ENCODE measurements around the gene AJM1.
"Not testable (repeated sequence)": the region's sequence is repeated elsewhere in the genome, so short reads cannot be mapped to it uniquely, and the experiment has no call there.

AJM1 gene

DNA sequence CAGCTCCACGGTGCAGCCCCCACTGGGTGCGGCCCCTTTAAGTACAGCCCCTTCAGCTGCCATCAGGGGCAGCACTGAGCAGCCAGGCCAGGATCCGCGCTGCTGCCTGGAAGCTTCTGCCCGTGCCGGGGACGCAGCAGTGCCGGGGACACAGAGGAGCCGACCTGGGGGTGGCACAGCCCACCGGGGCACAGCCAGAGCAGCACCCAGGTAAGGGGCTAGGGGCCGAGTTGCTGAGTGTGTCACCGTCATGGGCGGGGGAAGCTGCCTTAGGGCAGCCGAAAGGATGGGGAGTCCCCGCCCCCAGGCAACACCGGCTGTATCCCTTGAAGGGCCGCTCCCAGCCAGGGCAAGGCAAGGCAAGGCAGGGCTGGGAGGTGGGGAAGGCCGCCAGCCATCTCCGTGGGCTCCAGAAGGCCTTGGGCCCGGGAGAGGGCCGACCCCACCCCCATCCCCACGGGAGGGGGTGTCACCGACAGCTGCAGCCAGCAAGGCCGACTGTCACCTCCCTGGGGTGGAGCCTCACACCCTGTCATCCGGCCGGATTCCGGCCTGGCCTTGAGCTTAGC, at the start of gene AJM1:
Gene AJM1 (plus strand): TSS at position 99 of the 569 bp plus-strand sequence. CDS start 1,937 bp downstream, outside the sequence.
- DNase-seq: peak; percentile 83

DNA sequence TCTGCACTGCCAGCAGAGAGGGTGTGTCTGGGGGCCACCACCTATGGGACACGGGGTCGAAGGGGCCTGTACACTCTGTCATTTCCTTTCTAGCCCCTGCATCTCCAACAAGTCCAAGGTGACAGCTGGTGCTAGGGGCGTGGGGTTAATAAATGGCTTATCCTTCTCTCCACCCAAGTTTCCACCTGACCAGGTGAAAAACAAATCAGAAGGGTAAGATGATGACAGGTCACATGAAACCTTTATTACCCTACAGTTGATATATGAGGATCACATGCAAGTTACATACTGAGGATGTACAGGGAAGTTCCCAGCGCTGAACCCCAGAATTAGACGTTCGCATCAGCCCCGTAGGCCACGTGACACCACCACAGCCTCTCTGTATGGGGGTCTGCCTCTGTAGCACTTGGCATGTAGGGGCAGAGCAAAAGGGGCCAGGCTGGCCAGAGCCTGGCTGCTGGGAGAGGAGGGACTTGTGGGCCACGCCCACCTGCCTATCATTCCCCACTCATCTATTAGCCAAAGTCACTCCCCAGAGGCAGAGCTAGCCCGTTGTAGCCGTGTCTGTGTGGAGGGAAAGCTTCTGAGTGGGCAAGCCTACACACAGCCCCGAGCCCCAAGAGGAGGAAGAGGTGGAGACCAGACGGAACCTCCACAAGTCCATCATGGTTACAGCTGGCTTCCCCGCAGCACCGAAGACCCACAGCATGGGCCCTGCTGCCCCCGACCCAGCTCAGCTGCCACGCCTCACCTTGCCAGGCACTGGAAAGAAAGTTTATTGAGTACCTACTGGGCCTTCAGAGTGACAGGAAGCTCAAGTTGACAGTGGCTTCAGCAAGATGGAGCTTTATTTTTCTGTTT, 49.0 kb upstream of the AJM1 start:
- no peak for DNase-seq

DNA sequence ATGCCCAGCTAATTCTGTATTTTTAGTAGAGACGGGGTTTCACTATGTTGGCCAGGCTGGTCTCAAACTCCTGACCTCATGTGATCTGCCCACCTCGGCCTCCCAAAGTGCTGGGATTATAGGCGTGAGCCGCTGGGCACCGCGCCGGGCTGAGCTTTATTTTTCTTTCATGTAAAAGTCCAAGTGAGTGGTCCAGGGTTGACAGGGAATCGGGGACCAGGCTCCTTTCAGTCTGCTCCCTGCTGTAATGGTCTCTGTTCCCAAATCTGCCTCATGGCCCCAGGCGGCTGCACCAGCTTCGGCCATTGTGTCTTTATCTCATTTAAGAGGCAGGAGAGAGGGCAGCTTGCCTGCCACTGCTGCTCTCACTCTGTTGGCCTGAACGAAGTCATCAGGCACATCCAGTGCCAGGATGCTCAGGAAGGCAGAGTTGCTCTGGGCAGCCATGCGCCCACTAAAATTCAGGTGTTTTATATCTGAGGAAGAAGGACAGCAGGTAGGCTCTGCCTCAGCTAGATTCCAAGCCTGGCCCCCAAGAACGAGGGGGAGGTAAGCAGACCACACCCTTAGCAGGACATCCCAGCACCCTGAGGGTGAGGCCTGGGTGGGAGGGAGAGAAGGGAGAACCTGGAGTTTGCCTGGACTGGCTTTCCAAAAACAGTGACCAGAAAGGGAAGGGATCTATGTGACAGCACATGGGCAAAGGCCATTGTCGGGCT, 47.8 kb upstream of the AJM1 start:
- no peak for DNase-seq

DNA sequence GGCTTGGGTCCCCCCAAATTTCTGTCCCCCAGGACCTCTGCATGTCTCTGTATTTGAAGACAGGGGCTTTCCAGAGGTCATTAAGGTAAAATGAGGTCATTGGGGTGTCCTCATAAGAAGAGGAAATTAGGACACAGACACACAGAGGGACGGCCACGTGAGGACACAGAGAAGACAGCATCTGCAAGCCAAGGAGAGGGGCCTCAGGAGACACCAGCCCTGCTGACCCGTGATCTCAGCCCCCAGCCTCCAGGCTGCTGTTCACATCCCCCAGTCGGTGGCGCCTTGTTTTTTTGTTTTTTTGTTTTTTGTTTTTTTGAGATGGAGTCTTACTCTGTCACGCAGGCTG, 47.3 kb upstream of the AJM1 start:
- DNase-seq: no peak

DNA sequence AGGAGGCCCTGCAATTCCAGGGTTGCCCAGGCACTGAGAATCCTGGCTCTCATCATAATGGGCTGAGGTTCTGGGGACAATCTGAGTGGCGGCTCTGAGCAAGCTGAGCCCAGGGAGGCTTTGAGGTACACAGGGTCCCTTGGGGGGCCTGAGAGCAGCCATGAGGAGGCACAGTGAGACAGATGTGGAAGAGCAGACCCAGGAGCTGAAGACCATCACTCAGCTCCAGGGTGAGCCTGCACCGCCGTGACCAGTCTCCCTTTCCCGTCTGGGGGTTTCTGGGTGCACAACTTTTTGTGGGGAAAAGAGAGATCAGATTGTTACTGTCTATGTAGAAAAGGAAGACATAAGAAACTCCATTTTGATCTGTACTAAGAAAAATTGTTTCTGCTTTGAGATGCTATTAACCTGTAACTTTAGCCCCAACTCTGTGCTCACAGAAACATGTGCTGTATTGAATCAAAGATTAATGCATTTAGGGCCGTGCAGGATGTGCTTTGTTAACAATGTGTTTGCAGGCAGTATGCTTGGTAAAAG, 46.0 kb upstream of the AJM1 start, which contains the start of gene CCDC183:
Gene CCDC183 (plus strand): TSS at position 101 of the 537 bp plus-strand sequence. CDS start 60 bp downstream, at position 161.
- no peak for DNase-seq

DNA sequence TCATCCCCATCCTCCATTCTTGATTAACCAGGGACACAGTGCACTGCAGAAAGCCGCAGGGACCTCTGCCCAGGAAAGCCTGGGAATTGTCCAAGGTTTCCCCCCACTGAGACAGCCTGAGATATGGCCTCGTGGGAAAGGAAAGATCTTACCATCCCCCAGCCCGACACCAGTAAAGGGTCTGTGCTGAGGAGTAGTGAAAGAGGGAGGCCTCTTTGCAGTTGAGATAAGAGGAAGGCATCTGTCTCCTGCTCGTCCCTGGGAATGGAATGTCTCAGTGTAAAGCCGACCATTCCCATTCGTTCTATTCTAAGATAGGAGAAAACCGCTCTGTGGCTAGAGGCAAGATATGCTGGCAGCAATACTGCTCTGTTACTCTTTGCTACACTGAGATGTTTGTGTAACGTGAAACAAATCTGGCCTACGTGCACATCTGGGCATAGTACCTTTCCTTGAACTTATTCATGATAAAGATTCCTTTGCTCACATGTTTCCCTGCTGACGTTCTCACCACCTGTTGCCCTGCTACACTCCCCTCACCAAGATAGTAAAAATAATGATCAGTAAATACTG, 45.4 kb upstream of the AJM1 start:
- not testable (repeated sequence) for DNase-seq

DNA sequence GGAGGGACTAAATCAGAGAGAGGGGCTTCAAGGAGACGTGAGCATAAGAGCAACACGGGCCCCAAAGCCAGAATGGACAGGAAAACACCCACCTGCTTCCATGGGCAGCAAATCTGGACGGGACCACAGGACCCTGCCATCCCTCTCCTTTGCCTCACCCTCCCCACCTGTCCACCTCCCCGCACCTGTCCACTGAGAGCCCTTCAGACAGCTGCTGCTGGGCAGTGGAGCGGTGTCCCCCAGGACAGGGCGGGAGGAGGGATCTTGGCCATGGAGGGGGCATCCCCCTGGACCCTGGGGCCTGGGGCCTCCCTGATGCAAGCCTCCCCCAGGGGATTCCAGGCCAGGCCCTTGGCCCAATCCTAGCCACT, 43.6 kb upstream of the AJM1 start:
- DNase-seq: no peak

DNA sequence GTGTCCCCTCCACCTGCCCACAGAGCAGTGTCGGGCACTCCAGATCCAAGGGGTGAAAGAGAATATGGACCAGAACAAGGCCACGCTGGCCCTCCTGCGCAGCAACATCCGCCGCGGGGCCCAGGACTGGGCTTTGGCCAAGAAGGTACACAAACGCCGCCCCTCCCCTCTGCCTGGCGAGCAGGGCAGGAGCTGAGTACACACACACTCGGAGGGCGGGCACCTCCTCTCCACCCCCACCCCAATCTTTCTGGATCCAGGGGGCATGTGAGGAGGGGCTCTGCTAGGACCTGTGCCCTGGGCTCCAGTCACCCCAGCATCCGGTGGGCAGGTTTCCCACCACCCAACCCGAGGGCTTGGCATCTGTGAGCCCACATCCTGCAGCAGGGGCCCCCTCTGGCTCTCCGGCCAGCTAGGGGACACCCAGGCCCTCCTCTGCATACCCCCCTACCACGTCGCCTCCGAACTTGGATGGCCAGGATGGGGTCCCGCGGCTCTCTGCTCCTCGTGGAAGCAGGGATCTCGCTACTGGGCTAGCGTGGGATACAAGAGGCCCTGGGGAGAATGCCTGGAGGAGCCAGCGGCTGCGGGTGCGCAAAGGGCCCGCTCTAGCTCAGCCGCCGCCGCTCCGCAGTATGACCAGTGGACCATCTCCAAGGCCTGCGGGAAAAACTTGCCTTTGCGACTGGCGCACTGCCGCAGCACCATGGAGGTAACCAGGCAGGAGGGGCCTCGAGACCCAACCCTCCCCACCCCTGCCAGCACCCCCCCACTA, 43.0 kb upstream of the AJM1 start:
- DNase-seq: no peak

DNA sequence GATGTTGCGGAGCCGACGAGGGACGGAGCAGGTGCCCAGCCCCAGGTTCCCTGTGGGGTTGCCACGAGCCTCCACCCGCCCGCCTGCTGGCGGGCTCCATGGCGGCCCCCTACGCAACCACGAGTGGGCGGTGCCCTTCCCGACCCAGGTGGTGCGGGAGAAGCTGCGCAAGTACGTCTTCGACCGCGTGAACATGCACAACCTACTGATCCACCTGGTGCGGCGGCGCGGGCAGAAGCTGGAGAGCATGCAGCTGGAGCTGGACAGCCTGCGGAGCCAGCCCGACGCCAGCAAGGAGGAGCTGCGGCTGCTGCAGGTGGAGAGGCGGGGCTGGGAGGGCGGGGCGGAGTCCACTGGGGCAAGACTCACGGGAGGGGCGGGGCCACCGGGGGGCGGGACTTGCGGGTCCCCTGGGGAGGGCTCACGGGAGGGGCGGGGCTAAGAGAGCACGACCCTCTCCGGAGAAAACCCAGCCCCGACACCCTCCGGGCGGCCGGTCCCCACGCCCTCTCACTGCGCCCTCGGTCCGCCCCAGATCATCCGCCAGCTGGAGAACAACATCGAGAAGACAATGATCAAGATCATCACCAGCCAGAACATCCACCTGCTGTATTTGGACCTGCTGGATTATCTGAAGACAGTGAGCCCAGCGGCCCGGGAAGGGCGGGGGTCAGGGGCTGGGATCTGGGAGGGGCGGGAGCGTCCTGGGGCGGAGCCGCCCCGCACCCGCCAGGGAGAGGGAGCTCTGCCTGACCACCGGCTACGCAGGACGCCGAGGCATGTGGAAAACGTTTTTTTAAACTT, 42.2 kb upstream of the AJM1 start:
- DNase-seq: peak; percentile 89

DNA sequence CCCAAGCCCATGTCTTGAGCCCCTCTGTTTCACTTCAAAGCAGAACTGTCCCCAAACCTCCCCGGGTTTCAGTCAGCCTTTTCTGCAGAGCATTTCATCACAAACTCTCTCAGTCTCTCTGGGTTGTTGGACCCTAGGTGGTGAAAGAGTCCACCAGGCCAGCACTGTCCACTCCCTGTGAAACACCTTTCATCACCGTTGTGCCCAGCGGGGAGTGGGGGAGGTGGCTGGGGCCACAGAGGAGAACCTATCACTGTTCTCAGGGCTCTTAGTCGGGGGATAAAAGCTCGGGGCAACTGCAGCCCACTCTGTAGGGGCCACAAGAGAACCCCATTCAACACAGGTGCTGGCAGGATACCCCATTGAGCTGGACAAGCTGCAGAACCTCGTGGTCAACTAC, 40.0 kb upstream of the AJM1 start:
- DNase-seq: no peak

DNA sequence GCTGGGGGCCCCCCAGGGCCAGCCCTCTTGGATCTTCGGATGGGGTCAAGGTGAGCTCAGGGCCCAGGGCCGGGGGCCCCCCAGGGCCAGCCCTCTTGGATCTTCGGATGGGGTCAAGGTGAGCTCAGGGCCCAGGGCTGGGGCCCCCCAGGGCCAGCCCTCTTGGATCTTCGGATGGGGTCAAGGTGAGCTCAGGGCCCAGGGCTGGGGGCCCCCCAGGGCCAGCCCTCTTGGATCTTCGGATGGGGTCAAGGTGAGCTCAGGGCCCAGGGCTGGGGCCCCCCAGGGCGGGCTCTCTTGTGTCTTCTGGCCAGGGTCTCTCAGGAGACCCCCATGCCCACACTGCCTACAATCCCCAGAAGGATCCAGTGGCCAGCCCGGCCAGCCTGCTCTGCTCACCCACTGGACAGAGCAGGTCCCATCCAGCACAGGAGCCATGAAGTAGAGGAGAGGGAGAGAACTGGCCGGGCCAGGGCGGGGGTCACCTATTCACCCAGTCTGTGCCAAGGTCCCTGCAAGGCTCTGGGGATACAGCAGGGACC, 39.2 kb upstream of the AJM1 start:
- not testable (repeated sequence) for DNase-seq

DNA sequence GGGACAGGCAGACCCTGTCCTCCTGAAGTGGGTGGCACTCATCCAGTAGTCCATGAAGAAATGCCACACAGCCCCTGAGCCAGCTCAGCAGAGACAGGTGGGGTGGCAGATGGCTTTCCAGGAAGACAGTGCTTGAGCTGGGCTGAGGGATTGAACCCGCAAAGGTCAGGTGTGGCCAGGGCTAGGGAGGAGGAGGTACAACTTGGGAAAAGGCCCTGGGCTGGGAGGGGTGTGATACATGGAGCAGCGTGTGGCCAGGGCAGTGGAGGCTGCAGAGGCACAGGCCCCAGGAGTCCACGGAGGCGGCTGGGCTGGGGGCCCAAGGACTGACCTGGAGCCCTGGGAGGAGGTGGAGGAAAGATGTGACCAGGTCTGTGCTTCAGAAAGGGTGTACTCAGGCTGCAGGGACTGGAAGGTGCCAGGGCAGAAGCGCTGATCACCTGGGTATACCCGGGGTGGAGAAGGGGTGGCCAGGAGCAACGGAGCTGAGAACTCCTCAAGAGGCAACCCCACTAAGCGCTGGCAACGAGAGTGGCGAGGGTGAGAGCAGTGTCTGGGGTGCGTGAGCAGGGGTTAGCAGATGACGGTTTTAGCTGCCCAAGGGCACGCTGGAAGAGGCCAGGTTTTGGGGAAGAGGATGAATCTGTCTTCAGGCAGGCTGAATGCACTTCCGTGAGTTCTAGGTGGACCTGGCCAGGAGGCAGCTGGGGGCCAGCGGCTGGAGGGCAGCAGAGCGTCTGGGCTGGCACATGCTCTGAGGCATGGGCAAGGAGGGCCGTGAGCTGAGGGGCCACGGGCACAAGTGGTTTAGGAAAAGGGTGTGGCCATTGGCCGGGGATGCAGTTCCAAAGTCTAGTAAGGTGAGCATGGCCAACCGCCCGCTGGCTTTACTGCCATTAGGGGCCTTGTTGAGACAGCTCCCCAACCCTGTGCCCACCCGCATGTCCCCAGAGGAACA, 38.4 kb upstream of the AJM1 start:
- no peak for DNase-seq

DNA sequence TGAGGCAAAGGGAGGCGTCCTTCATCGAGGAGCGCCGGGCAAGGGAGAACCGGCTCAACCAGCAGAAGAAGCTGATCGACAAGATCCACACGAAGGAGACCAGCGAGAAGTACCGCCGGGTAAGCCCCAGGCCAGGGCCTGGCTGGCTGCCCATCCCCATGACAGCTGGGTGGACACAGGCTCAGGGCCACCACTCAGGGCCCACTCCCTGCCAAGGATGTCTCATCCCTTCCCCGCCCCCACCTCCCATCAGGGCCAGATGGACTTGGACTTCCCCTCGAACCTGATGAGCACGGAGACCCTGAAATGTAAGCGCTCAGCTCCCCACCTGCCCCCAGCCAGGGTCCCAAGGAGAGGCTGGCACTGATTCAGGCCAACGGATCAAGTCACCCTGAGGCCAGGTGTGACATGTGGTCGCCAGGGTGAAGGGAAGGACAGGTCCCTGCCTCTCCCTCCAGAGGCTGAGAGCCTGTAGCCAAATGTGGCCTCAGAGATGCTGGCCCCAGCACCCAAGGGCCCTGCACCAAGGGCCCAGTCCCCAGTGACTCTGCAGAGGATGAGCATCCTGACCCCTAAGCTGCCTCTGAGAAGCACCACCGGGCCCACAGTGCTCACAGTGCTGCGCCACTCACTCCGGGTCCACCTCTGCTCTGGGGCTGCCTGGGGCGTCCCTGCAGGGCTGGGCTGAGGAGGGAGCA, 37.6 kb upstream of the AJM1 start:
- no peak for DNase-seq

DNA sequence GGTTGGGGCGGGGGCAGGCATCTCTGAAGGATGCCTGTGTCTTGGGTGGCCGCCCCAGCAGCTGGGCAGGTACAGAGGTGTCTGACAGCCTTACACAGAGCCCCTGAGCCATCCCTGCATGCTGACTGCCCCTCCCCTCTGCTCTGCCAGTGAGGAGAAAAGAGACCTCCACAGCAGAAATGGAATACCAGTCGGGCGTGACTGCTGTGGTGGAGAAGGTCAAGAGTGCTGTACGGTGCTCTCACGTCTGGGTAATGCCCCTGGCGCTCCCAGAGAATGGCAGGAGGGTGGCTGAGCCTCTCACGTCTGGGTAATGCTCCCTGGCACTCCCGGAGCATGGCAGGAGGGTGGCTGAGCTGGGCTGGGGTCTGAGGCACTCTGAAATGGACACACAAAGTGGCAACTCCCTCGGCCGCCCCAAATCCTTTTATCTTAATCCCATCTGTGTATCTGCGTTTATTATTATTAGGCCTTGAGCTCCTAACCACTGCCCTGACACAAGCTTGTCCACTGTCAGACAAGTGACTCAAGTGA, 37.0 kb upstream of the AJM1 start:
- no peak for DNase-seq

DNA sequence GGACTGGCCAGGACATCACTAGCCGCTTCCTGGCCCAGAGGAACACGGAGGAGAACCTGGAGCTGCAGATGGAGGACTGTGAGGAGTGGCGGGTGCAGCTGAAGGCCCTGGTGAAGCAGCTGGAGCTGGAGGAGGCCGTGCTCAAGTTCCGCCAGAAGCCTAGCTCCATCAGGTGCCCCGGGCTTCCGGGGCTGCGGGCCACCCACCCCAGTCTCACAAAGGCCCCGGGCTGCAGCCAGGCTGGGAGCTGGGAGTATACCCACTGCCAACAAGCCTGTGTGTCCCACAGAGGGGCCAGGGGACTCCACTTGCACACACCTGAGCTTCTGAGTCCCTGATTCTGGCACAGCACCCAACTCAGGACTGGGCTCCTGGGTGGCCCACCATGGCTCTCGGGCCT, 36.2 kb upstream of the AJM1 start:
- no peak for DNase-seq

DNA sequence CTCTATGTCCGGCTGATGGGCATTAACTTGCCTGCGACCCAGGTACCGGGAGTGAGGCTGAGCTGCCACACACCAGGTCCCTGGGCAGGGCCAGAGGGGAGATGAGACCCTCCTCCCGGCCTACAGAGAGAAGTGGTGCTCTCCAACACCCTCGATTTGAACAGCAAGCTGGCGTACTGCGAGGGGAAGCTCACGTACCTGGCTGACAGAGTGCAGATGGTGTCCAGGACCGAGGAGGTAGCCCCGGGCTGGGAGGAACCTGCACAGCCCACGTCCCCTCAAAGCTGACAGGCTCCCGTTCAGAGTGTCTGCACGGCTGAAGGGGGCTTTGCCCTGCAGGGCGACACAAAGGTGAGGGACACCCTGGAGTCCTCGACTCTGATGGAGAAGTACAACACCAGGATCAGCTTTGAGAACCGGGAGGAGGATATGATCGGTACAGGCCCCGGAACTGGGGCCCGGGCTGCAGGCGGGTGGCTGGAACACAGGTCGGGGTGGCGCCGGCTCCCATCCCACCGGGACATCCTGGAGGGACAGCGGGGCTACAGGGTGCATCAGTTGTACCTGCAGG, 35.6 kb upstream of the AJM1 start:
- no peak for DNase-seq

DNA sequence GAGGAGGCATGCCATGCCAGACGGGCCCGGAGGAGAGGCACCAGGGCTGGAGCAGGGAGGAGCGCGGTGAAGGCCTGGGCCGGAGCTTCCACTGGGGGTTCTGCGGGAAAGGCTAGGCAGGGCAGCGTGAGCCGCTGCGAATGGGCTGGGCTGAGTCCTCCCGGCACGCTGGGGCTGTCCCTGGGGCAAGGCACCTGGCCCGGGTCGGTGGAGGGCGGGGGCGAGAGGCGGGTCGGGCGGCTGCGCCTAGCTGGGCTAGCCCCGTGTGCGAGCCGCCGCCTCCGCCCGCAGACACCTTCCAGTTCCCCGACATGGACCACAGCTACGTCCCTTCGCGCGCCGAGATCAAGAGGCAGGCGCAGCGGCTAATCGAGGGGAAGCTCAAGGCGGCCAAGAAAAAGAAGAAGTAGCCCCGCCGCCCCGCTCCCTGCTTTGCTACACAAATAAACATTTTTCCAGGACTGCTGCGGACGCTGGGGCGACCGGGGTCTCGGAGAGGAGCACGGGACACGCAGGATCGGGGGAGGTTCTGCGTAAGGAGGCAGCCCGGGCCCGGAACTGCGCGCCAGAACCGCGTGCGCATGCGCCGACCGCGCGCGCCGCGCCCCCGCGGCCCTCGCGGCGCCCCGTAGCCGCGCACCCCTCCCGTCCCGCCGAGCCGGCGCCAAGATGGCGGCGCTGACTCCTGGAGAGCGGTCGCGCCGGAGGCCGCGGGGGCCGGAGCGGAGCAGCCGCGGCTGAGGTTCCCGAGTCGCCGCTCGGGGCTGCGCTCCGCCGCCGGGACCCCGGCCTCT, 34.8 kb upstream of the AJM1 start, which contains the start of gene RABL6:
Gene RABL6 (plus strand): TSS at position 668 of the 794 bp plus-strand sequence. CDS start 249 bp downstream, outside the sequence.
- peak; percentile 82 for DNase-seq
